PFSK-1 (cell line): ENCODE data around the gene IL1RL1.

Source experiments
- FOXP2 ChIP-seq: optimal IDR thresholded peaks from 2 replicates; pipeline ENCODE3; 2011; ENCODE audit warnings: borderline replicate concordance, control low read depth, inconsistent platforms; ENCODE audit not compliant: insufficient read depth; ENCODE audit errors: extremely low read length, extremely low read depth
- POLR2AphosphoS5 ChIP-seq: IDR thresholded peaks from 2 replicates; pipeline ENCODE4 v1.6.1; 2012; ENCODE audit warnings: low read depth, mild to moderate bottlenecking, control low read depth, low read length, moderate library complexity
- REST ChIP-seq, 2 experiments: IDR thresholded peaks; 2 replicates each; pipeline versions ENCODE4 v1.6.1 to v1.8.0; 2011 to 2012; ENCODE audit warnings: low read depth in 2 of 2, low read length in 2 of 2, control low read depth in 1 of 2, inconsistent platforms in 1 of 2, mild to moderate bottlenecking in 1 of 2, moderate library complexity in 1 of 2; ENCODE audit not compliant: insufficient read depth in 1 of 2
- SIN3A ChIP-seq: IDR thresholded peaks from 2 replicates; pipeline ENCODE4 v1.6.1; 2012; ENCODE audit warnings: mild to moderate bottlenecking, low read length, moderate library complexity, borderline replicate concordance; ENCODE audit not compliant: insufficient read depth
- TAF1 ChIP-seq: IDR thresholded peaks from 2 replicates; pipeline ENCODE4 v1.6.1; 2012; ENCODE audit warnings: low read length, control low read depth, borderline replicate concordance; ENCODE audit not compliant: insufficient read depth

- TF ChIP-seq POLR2AphosphoS5 (no peak), TAF1 (no peak), REST (IDR thresholded peaks at IDR 0.05; ENCODE audit: insufficient read depth in 1 of 2, low read depth in 2 of 2, low read length in 2 of 2) (no peak), SIN3A (no peak), FOXP2 (no peak)
Observed at GRCh38 chr2:102376052-102376591, 64.8 kb downstream of the IL1RL1 start.
